Stimulated activated CD4-positive, alpha-beta T cell treated with anti-CD3 and anti-CD28 coated beads, TNF-alpha, amount 100 ng/mL, for 24 hours (primary cell): ENCODE results near the gene IER2.

Source experiments
- DNase-seq, 3 experiments: peaks; one replicate each; pipeline ENCODE4 v3.0.0-alpha.2; 2020; ENCODE audit warnings: low read depth in 3 of 3

IER2 gene

GRCh38 chr19:13150187-13150930, at the start of gene IER2, which contains the start of gene STX10:
Gene IER2 (plus strand): TSS chr19:13150411. CDS start chr19:13153187, 2,776 bp downstream.
Gene STX10 (minus strand): TSS chr19:13150375. CDS start chr19:13150173, 202 bp downstream.
- DNase-seq, result peak; percentile 84 to 93 (median 88)

GRCh38 chr19:13100841-13101589, 49.2 kb upstream of the IER2 start:
- DNase-seq, result no peak

GRCh38 chr19:13101590-13102415, 48.4 kb upstream of the IER2 start:
- no peak for DNase-seq

- no peak for DNase-seq
These were observed 47.9 kb upstream of the IER2 start for GRCh38 chr19:13102416-13102665.

- DNase-seq, result no peak
These were observed 47.3 kb upstream of the IER2 start, which contains the start of gene LYL1 for GRCh38 chr19:13102666-13103580. Gene LYL1 (minus strand): TSS chr19:13102858. CDS start chr19:13101171, 1,687 bp downstream.

- no peak for DNase-seq
These were observed 46.4 kb upstream of the IER2 start for GRCh38 chr19:13103581-13104359.

GRCh38 chr19:13104360-13104847, 45.8 kb upstream of the IER2 start:
- DNase-seq, result peak in 2 of 3 experiments; percentile 45 to 67

GRCh38 chr19:13104848-13105711, 45.1 kb upstream of the IER2 start:
- no peak for DNase-seq

GRCh38 chr19:13109361-13110098, 40.7 kb upstream of the IER2 start:
- DNase-seq, result no peak

- no peak for DNase-seq
These were observed 40.1 kb upstream of the IER2 start for GRCh38 chr19:13110099-13110610.

- DNase-seq, result no peak
These were observed 37.7 kb upstream of the IER2 start for GRCh38 chr19:13112555-13112954.

- DNase-seq, result no peak
These were observed 34.3 kb upstream of the IER2 start for GRCh38 chr19:13115936-13116281.

- peak; percentile 87 to 95 (median 91) for DNase-seq
These were observed 33.7 kb upstream of the IER2 start, which contains the start of gene TRMT1 for GRCh38 chr19:13116282-13117175. Gene TRMT1 (minus strand): TSS chr19:13116740. CDS start chr19:13116399, 341 bp downstream.

- no peak for DNase-seq
These were observed 32.9 kb upstream of the IER2 start for GRCh38 chr19:13117176-13117771.

GRCh38 chr19:13117772-13118423, 32.3 kb upstream of the IER2 start, which contains the start of gene NACC1:
Gene NACC1 (plus strand): TSS chr19:13118264. CDS start chr19:13135208, 16,944 bp downstream.
- DNase-seq, result peak; percentile 77 to 91 (median 81)
